ENCODE results near the gene BICRA.

The BICRA gene

DNA sequence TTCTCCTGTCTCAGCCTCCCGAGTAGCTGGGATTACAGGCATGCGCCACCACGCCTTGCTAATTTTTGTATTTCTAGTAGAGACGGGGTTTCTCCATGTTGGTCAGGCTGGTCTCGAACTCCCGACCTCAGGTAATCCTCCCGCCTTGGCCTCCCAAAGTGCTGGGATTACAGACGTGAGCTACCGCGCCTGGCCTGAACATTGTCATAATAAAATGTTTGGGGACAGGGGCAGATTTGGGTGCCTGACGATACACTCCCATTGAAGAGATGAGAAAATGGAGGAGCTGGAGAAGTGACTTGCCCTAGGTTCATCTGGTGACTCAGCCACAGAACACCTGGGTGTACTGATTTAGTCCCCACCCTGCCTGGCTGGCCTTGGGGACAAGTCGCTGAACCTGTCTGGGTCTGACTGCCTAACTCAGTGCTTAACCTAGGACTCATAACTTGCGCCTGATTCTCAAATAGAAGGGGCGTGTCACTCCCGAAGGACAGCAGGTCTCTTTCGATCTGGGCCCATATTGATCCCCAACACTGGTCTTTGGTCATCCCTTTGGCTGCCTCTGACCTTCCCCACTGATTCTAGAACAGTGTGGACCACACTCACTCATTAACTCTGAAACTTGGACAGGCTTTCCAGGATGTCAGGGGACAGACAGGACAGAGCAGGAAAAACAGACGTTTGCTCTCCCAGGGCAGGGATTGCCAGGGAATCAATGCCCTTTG lies 7.6 kb upstream of the BICRA start:
- no peak for DNase-seq

DNA sequence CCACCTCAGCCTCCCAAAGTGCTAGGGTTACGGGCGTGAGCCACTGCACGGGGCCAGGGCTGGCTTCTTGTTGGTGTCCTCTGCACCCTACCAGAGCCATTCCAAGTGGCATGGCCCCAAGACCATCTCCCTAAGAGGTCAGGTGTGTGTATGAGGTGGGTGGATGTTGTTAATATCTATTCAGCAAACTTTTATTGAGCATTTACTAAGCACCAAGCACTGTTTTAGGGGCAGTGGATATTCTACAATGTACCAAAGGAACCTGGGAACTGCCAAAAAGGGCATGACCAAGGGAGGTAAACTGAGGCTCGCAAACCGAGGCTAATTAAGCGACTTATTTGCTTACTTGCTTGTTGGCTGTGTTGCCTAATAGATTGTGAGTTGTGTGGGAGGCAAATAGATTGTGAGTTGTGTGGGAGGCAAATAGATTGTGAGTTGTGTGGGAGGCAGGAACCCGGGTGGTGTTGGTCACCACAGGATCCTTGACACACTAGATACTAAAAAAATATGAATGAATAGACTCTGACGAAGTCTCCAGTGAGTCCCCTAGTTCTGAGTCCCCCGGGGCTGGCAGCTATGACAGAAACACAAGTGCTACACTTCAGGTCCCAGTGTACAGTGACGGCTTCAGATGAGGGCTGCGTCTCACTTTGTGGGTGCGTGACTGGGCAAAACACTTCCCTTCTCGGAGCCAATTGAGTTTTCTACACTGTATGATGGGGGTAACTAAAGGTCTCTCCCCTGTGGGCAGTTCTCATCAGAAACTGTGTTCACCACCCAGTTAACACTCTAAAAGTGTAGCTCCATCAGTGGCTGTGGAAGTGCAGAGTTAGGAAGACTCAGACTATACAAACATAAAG lies 5.0 kb upstream of the BICRA start:
- no peak for DNase-seq

DNA sequence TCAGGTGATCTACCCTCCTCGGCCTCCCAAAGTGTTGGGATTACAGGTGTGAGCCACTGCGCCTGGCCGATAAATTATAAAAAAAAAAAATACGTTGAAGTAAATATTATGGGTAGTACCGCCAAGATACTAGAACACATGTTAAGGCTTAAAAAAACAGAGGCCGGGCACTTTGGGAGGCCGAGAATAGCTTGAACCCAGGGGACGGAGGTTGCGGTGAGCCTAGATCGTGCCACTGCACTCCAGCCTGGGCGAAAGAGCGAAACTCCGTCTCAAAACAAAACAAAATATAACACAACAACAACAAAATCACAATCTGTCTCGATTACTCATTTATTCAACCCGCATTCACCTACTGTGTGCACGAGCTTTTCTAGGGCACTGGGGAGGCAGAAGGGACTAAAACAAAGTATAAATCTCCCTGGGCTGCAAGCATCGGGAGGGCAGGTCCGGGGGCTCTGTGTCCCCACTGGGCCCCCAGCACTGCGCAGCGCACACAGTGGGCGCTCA lies 1.3 kb upstream of the BICRA start:
- no peak for DNase-seq

DNA sequence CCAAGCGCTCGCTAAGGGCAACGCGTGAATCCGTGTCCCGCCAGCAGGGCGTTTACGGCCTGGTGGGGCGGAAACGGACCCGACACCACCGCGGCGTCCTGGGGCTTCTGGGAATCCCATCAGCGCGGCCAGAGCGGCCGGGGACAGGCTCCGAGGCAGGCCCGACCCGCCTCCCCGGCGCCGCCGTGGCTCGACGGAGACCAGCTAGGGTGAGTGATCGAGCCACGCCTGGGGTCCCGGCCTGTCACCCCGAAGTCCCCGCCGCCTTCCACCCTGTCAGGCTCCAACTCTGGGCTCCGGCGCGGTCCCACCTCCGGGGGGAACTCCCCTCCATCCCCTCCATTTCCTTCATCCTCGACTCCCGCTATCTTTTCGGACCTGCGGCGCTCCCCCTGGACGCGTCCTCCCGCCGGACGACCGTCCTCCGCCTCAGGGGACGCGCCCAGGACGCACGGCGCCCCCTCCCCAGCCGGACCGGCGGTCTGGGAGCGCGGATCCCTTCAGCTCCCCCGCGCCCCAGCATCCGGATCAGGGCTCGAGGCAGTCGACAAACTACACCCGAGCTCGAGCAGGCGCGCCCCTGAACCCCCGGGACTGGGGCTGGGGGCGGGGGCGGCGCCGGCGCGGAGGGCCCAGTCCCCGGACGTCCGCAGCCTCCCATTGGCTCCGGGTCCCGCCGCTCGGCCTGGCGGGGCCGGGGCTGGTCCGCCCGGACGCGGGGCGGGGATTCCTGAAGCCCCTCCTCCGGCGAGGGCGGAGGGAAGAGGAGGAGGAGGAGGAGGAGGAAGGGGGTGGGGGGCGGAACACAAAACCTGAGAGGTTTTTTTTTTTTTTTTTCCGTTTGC lies 638 bp upstream of the BICRA start:
- DNase-seq, result peak; percentile 97

DNA sequence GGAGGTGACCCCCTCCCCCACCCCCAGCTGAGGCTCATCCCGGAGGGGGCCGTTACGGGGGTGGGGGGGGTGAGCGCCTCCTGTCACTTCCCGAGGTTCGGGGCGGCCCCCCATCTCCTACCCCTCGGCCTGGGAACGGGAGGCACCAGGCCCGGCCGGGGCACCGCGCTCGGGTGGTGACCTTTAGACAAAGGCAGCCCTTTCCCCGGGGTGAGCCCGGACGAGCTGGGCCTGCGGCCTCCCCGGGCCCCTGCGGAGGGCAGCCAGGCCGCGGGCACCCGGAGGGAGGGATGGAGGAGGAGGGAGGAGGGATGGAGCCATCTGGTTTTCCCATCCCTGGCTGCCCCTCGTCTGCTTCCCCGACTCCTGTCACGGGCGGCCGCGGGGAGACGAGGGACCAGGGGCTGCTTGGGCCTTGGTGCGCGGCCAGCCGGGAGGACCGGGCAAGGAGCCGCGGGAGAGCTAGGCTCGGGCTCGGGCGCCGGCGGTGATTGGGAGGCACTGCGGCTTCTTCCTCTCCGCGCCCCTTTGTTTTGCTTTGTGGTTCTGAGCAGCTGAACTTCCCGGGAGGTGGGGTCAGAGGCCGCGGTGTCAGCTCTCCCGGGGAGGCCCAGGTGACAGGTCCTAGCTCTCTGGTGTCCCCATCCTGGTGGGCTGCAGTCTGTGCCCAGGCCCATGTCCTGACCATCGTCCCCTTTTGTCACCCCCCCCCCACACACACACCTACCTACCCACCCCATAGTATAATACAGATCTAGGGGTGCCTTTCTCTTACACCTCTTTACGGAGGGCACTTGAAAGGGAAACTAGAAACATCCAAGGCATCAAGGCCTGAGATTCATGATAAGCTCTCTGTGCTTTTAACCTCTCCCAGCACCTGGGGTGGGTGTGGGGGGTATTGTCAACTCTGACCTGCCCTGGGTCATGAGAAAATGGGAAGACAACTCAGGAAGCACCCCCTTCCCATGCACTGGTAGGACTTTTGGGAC lies 1.3 kb downstream of the BICRA start:
- DNase-seq, result peak; percentile 44

DNA sequence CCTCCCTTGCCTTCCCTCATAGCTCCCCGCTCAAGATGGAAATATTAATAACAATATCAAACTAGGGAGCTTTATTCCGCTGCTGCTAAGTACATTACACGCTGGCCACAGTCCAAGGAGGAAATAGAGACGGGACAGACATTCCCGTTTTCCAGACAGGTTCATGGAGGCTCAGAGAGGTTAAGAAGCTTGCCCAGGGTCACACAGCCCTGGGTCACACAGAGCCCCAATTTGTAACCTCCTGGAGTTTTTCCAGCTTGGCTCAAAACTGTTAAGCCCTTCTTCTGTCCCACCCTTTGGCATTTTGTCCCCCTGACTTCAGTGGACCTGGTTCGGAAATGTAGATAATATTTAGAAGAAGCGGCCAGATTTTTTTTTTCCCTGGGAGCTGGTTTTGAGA lies 2.0 kb downstream of the BICRA start:
- DNase-seq, result no peak

DNA sequence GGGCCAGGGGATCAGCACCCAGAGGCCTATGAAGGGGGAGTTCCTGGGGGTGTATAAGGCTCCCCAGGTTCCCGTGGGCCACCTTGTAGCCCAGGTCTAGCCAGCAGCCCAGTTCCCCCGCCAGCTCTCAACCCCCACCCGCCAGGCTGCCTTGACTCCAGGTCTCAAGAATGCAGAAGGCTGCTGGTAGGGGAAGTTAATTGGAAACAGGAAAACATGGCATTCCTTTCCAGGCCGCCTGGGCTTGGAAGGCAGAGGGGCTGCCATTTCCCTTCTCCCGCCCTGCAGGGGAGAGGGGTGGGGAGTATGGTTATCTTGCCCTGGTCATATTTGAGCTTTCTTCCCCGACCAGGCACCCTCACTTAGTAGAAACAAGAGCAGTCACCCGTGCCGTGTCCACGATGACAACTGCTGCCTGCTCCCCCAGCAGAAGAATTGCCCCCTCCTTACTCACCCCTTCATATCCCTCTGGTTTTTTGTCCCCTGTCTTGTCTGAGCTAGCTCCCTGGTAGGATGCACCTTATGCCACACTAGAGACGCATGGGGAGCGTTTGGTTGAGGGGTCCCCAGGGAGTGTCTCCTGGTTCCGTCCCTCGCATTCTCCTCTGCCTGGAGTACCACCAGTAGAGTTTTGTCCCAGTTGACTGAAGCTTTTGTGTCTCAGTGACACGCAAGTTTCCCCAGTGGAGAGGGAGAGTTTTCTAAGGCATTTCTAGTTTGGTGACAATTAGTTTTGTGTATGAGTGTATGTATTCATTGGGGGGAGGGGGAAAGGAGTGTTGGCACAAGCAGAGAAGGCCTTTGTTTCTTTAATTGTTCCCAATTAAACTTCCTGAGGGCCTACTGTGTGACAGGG lies 4.5 kb downstream of the BICRA start:
- DNase-seq, result no peak

DNA sequence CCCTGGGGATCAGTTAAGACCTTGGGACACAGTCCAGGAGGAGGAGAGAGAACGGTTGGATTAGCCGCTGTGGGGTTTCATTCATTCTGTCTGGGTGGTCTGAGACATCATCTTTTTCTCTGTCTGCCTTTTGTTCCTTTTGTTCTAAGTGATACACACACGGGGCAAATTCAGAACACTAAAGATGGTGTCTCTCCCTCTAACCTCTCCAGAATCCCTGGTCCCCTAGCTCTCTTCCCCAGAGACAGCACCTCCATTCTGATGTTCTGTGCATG lies 5.0 kb downstream of the BICRA start:
- no peak for DNase-seq

DNA sequence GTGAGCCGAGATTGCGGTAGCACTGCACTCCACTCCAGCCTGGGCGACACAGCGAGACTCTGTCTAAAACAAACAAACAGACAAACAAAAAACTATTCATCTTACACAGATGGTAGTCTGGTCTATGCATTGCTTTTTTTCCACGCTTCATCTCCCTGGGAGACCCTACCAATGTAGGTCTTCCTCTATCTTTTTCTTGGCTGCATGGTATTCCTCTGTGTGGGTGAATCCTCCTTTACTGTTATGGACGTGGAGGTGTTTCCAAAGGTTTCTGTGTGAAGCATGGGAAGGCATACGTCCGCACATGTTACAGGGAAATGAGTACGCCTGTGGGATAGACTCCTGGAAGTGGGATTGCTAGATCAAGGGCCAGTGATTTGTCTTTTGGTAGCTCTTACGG lies 5.6 kb downstream of the BICRA start:
- no peak for DNase-seq

DNA sequence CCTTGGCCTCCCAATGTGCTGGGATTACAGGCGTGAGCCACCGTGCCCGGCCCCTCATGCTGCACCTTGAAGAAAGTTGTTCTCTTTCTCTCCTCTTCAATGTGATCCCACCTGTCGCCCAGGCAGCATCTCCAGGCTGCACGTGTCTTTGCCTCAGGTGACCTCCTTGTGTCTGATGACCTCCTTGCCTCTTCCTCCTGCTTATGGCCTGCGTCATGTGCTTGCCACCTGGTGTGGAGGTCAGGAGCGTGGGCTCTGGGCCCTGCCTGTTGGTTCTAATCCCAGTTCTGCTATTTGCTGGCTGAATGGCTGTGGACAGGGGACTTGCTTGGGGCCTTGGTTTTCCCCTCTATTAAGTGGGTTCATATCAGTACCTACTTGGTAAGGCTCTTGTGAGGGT lies 6.3 kb downstream of the BICRA start:
- no peak for DNase-seq

DNA sequence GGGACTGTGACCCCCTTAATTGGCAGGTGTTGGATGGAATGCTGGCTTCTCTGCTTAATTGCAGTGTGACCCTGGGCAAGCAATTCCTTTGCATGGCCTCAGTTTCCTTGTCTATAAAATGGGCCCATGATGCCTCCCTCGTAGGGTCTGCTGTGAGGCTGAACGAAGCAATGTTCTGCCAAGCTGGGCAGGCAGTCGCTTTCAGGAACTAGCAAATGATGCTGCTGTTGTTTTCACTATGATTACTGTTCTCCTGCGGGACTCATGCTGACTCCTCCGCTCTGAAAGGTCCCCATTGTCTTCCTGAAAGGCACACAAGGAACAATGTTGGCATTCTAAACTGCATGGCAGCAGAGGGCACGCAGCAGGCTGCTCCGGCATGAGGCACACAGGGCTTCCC lies 6.8 kb downstream of the BICRA start:
- DNase-seq, result no peak

DNA sequence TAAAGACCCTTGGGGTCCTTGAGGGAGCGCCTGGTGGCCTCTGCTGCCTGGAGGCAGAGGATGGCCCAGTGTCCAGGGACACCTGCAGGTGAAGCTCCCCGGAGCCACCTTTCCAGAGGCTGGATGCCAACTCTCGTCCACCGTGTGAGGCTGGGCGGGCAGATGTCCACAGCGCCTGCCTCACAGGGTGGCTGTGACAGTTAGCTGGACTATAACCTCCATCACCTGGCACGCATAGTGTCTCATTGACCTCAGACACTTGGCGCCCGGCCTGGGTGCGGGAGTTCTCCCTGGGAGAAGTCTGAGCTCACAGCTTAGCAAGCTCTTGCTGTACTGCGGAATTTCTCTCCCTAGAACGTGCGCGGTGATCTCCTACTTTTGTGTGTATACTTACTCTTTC lies 9.8 kb downstream of the BICRA start:
- no peak for DNase-seq

DNA sequence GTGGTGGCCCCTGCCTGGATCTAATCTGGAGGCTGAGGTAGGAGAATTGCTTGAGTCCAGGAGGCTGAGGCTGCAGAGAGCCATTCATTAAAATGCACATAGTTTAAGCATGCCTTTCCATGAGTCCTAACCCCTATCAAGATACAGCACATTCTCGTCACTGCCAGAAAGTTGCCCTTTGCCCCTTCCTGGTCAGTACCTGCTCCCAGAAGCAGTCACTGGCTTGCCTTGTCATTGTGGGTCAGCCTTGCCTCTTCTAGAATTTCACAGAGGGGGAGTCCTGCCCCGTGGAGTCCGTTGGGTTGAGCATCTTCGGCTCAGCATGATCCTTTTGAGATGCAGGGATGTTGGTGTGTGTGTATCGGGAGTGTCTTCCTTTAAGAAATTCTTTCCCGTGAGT lies 10.8 kb downstream of the BICRA start:
- no peak for DNase-seq

DNA sequence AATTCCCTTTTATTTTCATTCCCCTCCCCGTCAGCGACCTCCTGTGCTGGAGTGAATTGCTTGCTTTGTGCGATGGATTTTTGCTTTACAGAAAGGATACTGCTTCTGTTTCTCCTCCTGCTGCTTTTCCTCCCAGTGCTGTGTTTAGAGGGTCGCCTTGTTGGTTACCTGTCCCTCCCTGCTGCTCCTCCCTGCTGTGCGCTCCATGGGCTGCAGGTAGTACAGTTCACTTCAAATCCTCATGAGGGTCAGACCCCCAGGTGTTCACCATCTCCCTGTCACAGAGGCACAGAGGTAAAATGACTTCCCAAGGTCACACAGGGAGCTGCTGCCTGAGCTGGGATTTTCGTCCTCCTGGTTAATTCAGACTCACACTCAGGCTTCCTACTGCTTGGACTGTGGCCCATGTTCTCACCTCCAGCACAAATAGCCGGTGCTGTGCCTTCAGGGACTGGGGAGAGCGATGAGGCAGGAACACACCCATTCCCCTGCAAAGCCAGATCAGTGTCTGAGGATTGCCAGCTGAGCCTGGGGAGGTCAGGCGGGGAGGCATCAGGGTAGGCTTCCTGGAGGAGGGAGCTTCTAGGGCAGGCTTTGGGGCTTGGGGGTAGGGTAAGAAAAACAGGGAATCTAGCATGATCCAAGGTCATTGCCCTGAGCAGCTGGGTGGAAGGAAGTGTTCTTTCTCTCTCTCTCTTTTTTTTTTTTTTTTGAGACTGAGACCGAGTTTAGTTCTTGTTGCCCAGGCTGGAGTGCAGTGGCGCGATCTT lies 14.4 kb downstream of the BICRA start:
- DNase-seq, result no peak

DNA sequence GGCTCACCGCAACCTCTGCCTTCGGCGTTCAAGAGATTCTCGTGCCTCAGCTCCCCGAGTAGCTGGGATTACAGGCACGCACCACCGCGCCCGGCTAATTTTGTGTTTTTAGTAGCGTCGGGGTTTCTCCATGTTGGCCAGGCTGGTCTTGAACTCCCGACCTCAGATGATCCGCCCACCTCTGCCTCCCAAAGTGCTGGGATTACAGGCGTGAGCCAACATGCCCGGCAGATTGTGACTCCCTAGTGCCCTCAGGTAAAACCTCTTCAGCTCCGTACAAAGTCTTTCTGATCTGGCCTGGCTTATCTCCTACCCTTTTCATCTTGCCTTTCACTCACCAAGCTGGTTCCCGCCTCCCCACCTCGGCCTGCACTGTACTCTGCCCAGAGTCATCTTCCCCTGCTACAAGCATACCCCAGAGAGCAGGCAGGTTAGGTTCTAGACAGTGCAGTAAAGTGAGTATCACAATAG lies 15.0 kb downstream of the BICRA start:
- no peak for DNase-seq

DNA sequence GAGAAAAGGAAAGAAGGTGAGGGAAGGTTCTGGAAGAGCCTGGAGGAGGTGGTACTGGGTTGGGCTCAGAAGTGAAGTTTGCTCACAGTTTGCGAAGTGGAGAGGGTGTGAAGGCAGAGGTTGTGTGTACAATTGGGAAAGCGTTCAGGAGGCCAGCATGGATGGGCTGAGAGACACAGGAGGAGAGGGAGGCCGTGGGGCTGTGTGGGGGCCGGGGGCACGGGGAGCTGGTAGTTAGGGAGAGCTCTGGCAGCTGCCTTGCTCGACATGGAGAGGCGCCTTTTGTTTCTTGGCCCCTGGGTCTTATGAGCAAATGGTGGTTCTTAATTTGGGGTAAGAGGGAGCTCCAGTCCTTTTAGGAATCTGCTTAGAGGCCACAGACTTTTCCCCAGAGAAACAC lies 16.7 kb downstream of the BICRA start:
- DNase-seq, result no peak

DNA sequence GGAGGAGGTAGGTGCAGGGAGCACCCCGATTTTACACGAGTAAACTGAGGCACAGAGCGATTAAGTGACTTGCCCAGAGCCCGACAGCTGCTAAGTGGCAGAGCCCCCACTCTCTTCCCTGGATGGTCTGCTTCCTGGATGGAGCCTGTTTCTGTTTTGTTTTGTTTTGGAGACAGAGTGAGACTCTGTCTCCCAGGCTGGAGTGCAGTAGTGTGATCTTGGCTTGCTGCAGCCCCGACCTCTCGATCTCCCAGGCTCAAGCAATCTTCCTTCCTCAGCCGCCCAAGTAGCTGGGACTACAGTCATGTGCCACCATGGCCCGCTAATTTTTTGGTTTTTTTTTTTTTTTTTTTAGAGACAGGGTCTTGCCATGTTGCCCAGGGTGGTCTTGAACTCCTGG lies 17.3 kb downstream of the BICRA start:
- DNase-seq, result no peak

DNA sequence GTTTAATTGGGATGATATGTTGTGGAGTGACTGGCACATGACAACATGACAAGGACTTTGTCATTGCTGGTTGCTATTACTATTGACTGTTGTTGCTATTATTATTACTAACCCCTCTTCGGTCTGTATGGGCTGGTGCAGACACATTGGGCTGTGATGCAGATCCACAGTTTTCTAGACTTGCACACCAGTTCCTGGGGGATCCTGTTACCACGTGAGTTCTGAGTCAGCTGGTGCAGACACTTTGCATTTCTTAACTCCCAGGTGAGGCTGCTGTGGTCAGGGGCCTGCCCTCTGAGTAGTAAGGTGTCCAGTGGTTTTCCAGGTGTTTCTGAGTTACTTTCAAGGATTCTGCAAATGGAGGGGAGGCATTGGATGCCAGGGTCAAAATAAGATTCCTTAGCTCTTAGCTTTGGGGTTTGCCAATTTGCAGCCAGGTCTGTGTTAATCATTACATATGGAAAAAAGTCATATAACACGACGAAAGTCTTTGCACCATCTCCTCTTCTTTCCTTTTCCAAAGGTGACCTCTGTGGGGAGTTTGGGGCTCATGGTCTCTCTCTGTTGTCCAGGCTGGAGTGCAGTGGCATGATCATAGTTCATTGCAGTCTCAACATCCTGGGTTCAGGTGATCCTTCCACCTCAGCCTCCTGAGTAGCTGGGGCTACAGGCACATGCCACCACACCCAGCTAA lies 19.3 kb downstream of the BICRA start:
- no peak for DNase-seq

DNA sequence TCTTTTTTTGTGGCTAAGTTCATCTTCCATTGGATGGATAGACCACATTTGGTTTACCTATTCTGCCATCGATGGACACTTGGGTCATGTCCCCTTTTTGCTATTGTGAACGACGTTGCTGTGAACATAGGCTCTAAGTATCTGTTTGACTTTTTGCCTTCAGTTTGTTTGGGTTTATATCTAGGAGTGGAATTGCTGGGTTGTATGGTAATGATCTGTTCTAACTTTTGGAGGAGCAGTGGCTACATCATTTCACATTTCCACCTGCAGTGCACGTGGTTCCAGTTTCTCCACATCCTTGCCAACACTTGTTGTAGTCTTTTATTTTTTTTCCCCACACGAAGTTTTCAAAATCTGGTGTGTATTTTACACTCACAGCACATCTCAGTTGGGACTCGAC lies 21.7 kb downstream of the BICRA start:
- DNase-seq, result no peak
